Measurements from ENCODE around the gene SORBS2.
"Not testable (repeated sequence)": the region's sequence is repeated elsewhere in the genome, so short reads cannot be mapped to it uniquely, and the experiment has no call there.

SORBS2 gene

GRCh38 chr4:185734214-185734613, 77.8 kb downstream of the SORBS2 start:
- no peak for DNase-seq

GRCh38 chr4:185730849-185731608, 81.0 kb downstream of the SORBS2 start:
- DNase-seq, result no peak

GRCh38 chr4:185730387-185730786, 81.6 kb downstream of the SORBS2 start:
- DNase-seq, result no peak

- DNase-seq, result no peak
Measured at GRCh38 chr4:185729391-185729804, 82.6 kb downstream of the SORBS2 start.

GRCh38 chr4:185728893-185729292, 83.1 kb downstream of the SORBS2 start:
- DNase-seq, result no peak

- DNase-seq, result no peak
Measured at GRCh38 chr4:185726931-185727330, 85.1 kb downstream of the SORBS2 start.

GRCh38 chr4:185723631-185724260, 88.2 kb downstream of the SORBS2 start:
- no peak for DNase-seq

GRCh38 chr4:185722029-185722316, 90.0 kb downstream of the SORBS2 start:
- no peak for DNase-seq

GRCh38 chr4:185721190-185722028, 90.6 kb downstream of the SORBS2 start:
- DNase-seq, result no peak

GRCh38 chr4:185719500-185719858, 92.5 kb downstream of the SORBS2 start:
- DNase-seq, result no peak

- DNase-seq, result no peak
Measured at GRCh38 chr4:185718578-185719499, 93.2 kb downstream of the SORBS2 start.

GRCh38 chr4:185717377-185717741, 94.6 kb downstream of the SORBS2 start:
- no peak for DNase-seq

- DNase-seq, result no peak
Measured at GRCh38 chr4:185716577-185717376, 95.2 kb downstream of the SORBS2 start.

GRCh38 chr4:185716141-185716551, 95.8 kb downstream of the SORBS2 start:
- no peak for DNase-seq

- DNase-seq, result not testable (repeated sequence)
Measured at GRCh38 chr4:185714524-185714923, 97.5 kb downstream of the SORBS2 start.

- no peak for DNase-seq
Measured at GRCh38 chr4:185713731-185714130, 98.3 kb downstream of the SORBS2 start.

- no peak for DNase-seq
Measured at GRCh38 chr4:185713272-185713671, 98.7 kb downstream of the SORBS2 start.

GRCh38 chr4:185712350-185713024, 99.5 kb downstream of the SORBS2 start:
- DNase-seq, result no peak

GRCh38 chr4:185711726-185712125, 100.3 kb downstream of the SORBS2 start:
- DNase-seq, result no peak

- DNase-seq, result no peak
Measured at GRCh38 chr4:185710487-185710995, 101.5 kb downstream of the SORBS2 start.

All from stimulated activated CD4-positive, alpha-beta T cell treated with anti-CD3 and anti-CD28 coated beads, Interleukin-4, amount 100 ng/mL, for 4 hours (primary cell).